ENCODE results near the gene IGSF9B. TPM values are rescaled to one million over a fixed set of nuclear protein-coding genes. Genes with fewer than 3 reads are reported as not detected.

The IGSF9B gene
- total and polyA plus RNA-seq, 9 of the 15 experiments (the other 6 are each of a cell fraction or from before 2014, with no cell fraction given): 0.09 TPM; not detected in 8

DNA sequence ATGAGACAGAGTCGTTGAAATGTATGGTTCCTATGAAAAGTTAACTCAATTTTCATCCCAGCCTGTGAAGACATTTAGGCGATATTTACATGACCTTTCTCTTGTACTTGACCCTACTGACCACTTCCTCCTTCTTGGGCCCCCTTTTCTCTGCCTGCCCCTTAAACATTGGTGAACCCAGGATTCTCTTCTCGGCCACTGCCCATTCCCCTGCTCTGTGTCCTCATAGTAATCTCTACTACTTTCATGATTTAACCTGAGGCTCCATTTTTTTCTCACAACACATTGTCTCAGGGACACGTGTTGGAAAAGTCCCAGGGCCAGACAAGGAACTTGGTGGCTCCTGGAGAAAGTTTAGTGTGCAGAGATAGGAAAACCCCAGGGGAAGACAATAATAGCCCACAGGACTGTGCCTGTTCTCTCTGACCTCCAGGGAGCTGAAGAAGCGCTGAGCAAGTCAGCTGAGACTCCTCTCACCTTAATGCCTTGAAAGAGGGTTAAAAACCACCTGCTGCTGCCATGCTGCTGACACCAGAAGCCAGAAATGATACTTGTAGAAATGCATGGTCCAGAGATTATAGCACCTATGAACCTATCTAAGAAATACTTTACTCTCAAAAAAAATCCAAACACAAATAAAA lies 69.0 kb downstream of the IGSF9B start:
- no peaks in the 10 kb centered on the region for H4K20me1 ChIP-seq (replicated peaks; ENCODE audit: control insufficient read depth, insufficient read depth, low read length)
- no peaks in the 10 kb centered on the region for H3K36me3 ChIP-seq (ENCODE audit: control insufficient read depth, insufficient read depth, low read length)
- no peaks in the 10 kb centered on the region for H3K4me1 ChIP-seq (replicated peaks in 1 of 2; ENCODE audit: control insufficient read depth in 2 of 2, insufficient read depth in 2 of 2, low read length in 2 of 2)
- DNase-seq (ENCODE audit: extremely low read depth in 1 of 4, low spot score in 3 of 4) (no peak), FAIRE-seq (no peak), ATAC-seq (no peak)
- H3K4me2 ChIP-seq (ENCODE audit: insufficient read depth, low read length): no peak overlapping the region
- H3K9me1 ChIP-seq (ENCODE audit: control insufficient read depth, insufficient read depth, low read length): no peaks in the 10 kb centered on the region
- H3K27ac ChIP-seq (ENCODE audit: extremely low read depth, low read depth, low read length): no peak overlapping the region
- intact Hi-C loops (cut with micrococcal nuclease): no loop called here
- WGBS (ENCODE audit: insufficient coverage, low coverage, missing lambda C conversion rate): 4% methylated on average over 5 of the region's 5 CpGs
- no peak overlapping the region for H3K9ac ChIP-seq (ENCODE audit: insufficient read depth in 1 of 2, low read depth in 2 of 2, low read length in 2 of 2)
- CTCF ChIA-PET (ENCODE audit: low intra/inter-chr PET ratio): no interaction called here
- H3K79me2 ChIP-seq (ENCODE audit: control insufficient read depth, insufficient read depth, low read length): no peaks in the 10 kb centered on the region
- in situ Hi-C loops (cut with MboI): no loop called here
- H3K9me3 ChIP-seq (replicated peaks; ENCODE audit: control insufficient read depth, insufficient read depth, low read depth, low read length): no peaks in the 10 kb centered on the region
- POLR2A ChIA-PET: no interaction called here
- H2AFZ ChIP-seq (ENCODE audit: low read depth, low read length): no peak overlapping the region
- H3K27me3 ChIP-seq (ENCODE audit: control insufficient read depth in 2 of 2, insufficient read depth in 2 of 2, low read length in 2 of 2): no peaks in the 10 kb centered on the region; a peak in 1 of 5 replicates
- H3K4me3 ChIP-seq: no peak overlapping the region
- BruUV-seq (replicated peaks): no TSS peak
- TF ChIP-seq NFE2L1 (tag; IDR thresholded peaks at IDR 0.05; ENCODE audit: borderline replicate concordance, low read depth) (no peak), MIER1 (IDR thresholded peaks at IDR 0.05; ENCODE audit: low read depth) (no peak), BACH1 (tag; IDR thresholded peaks at IDR 0.05) (no peak), ZNF253 (CRISPR knock-in tag; conservative IDR thresholded peaks at IDR 0.05) (no peak), RBBP5 (IDR thresholded peaks at IDR 0.05; ENCODE audit: borderline replicate concordance, insufficient read depth, low read length, poor library complexity, severe bottlenecking) (no peak), JUNB (CRISPR knock-in tag; conservative IDR thresholded peaks at IDR 0.05) (no peak), RFX5 (IDR thresholded peaks at IDR 0.05; ENCODE audit: low read depth, low read length) (no peak)
- TF ChIP-seq, protein P1, sequence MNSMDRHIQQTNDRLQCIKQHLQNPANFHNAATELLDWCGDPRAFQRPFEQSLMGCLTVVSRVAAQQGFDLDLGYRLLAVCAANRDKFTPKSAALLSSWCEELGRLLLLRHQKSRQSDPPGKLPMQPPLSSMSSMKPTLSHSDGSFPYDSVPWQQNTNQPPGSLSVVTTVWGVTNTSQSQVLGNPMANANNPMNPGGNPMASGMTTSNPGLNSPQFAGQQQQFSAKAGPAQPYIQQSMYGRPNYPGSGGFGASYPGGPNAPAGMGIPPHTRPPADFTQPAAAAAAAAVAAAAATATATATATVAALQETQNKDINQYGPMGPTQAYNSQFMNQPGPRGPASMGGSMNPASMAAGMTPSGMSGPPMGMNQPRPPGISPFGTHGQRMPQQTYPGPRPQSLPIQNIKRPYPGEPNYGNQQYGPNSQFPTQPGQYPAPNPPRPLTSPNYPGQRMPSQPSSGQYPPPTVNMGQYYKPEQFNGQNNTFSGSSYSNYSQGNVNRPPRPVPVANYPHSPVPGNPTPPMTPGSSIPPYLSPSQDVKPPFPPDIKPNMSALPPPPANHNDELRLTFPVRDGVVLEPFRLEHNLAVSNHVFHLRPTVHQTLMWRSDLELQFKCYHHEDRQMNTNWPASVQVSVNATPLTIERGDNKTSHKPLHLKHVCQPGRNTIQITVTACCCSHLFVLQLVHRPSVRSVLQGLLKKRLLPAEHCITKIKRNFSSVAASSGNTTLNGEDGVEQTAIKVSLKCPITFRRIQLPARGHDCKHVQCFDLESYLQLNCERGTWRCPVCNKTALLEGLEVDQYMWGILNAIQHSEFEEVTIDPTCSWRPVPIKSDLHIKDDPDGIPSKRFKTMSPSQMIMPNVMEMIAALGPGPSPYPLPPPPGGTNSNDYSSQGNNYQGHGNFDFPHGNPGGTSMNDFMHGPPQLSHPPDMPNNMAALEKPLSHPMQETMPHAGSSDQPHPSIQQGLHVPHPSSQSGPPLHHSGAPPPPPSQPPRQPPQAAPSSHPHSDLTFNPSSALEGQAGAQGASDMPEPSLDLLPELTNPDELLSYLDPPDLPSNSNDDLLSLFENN (IDR thresholded peaks at IDR 0.05; ENCODE audit: low read depth in 2 of 2, low read length in 2 of 2): no peak
- TF ChIP-seq, protein P2, sequence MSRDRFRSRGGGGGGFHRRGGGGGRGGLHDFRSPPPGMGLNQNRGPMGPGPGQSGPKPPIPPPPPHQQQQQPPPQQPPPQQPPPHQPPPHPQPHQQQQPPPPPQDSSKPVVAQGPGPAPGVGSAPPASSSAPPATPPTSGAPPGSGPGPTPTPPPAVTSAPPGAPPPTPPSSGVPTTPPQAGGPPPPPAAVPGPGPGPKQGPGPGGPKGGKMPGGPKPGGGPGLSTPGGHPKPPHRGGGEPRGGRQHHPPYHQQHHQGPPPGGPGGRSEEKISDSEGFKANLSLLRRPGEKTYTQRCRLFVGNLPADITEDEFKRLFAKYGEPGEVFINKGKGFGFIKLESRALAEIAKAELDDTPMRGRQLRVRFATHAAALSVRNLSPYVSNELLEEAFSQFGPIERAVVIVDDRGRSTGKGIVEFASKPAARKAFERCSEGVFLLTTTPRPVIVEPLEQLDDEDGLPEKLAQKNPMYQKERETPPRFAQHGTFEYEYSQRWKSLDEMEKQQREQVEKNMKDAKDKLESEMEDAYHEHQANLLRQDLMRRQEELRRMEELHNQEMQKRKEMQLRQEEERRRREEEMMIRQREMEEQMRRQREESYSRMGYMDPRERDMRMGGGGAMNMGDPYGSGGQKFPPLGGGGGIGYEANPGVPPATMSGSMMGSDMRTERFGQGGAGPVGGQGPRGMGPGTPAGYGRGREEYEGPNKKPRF (IDR thresholded peaks at IDR 0.05; ENCODE audit: low read depth, low read length): no peak
- TF ChIP-seq, protein P3, sequence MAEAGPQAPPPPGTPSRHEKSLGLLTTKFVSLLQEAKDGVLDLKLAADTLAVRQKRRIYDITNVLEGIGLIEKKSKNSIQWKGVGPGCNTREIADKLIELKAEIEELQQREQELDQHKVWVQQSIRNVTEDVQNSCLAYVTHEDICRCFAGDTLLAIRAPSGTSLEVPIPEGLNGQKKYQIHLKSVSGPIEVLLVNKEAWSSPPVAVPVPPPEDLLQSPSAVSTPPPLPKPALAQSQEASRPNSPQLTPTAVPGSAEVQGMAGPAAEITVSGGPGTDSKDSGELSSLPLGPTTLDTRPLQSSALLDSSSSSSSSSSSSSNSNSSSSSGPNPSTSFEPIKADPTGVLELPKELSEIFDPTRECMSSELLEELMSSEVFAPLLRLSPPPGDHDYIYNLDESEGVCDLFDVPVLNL (CRISPR knock-in tag; IDR thresholded peaks at IDR 0.05; ENCODE audit: low read depth): no peak
- TF ChIP-seq, protein P4, sequence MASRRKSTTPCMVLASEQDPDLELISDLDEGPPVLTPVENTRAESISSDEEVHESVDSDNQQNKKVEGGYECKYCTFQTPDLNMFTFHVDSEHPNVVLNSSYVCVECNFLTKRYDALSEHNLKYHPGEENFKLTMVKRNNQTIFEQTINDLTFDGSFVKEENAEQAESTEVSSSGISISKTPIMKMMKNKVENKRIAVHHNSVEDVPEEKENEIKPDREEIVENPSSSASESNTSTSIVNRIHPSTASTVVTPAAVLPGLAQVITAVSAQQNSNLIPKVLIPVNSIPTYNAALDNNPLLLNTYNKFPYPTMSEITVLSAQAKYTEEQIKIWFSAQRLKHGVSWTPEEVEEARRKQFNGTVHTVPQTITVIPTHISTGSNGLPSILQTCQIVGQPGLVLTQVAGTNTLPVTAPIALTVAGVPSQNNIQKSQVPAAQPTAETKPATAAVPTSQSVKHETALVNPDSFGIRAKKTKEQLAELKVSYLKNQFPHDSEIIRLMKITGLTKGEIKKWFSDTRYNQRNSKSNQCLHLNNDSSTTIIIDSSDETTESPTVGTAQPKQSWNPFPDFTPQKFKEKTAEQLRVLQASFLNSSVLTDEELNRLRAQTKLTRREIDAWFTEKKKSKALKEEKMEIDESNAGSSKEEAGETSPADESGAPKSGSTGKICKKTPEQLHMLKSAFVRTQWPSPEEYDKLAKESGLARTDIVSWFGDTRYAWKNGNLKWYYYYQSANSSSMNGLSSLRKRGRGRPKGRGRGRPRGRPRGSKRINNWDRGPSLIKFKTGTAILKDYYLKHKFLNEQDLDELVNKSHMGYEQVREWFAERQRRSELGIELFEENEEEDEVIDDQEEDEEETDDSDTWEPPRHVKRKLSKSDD (conservative IDR thresholded peaks at IDR 0.05; ENCODE audit: low read length): no peak
